AG04449 (cell line): ENCODE results near the gene LINGO4.

Experiments used
- CTCF ChIA-PET: fragments of 350-600 bp; formaldehyde crosslinking; extraction: SDS; loops from one replicate; lab custom pipeline; 2021; ENCODE audit warnings: antibody characterized with exemption; lab: Yijun Ruan, JAX
- POLR2A ChIA-PET: fragments of 400-600, 350-600 bp; formaldehyde crosslinking; extraction: SDS; loops from one replicate; lab custom pipeline; 2020; ENCODE audit warnings: antibody characterized with exemption, inconsistent platforms; lab: Yijun Ruan, JAX
- DNase-seq: peaks from one replicate; pipeline ENCODE4 v3.0.0-alpha.2; 2010; ENCODE audit warnings: low read depth, low spot score
- H3K4me3 ChIP-seq: 2 replicates; pipeline ENCODE4 v1.5.1; 2011; ENCODE audit warnings: low read depth, mild to moderate bottlenecking, control low read depth, low read length
- CTCF ChIP-seq: IDR thresholded peaks from one replicate; pipeline ENCODE4 v1.5.1; 2011; ENCODE audit warnings: mild to moderate bottlenecking, moderate library complexity, low read length, control low read depth, inconsistent platforms; ENCODE audit not compliant: insufficient read depth; ENCODE audit errors: missing control alignments

Gene LINGO4

GRCh38 chr1:151762941-151763921 lies 42.0 kb downstream of the LINGO4 start, which contains the start of gene MRPL9:
Gene MRPL9, minus strand, starts transcription at chr1:151763496. Its CDS starts 17 bp downstream, at chr1:151763479.
- TF ChIP-seq CTCF: no peak
- ChIA-PET CTCF (interaction anchor here (0.8 to 1.2 kb wide), 6 partner anchors 8 to 319 kb away, joined by 3 to 4 read pairs (median 3); no protein-coding TSS in a partner anchor), POLR2A (no interaction called here)
- H3K4me3 ChIP-seq: peak within 1 kb of the TSS; percentile 90
- DNase-seq: no peak

DNA sequence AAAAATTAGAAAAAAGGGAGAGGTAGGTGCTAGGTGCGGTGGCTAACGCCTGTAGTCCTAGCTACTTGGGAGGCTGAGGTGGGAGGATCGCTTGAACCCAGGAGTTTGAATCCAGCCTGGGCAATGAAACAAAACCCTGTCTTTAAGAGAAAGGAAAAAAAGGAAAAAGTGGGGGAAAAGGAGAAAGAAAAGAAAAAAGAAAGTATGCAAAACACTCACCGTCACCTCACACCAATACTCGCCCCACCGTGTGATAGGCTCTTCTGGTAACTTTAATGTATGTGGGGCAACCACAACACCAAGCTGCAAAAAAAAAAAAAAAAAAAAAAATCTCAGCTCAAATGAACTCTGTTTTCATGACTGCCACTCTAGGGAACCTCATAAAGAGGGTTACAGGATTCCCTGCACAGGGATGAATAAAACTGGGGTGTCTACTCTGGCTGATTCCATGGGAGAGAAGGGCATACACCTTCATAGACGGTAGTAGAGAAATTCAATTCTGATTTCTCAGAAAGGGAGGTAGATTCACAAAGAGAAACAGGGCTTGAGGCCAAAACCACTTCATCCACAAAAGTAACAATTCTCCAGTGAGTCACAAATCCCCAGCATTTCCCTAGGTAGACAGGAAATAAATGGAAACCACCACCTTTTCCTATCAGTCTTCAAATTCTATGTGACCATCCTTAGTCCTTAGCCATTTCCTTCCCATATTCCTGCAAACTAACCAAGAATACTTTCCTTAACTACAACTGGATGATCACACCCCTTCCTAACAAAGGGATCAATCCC lies 44.4 kb downstream of the LINGO4 start:
- TF ChIP-seq CTCF: no peak
- H3K4me3 ChIP-seq: no peak overlapping the region
- CTCF ChIA-PET: interaction anchor here (1.3 kb wide), 1 partner anchor 167 kb away, joined by 3 read pairs; no protein-coding TSS in a partner anchor
- DNase-seq: no peak
- POLR2A ChIA-PET: no interaction called here

DNA sequence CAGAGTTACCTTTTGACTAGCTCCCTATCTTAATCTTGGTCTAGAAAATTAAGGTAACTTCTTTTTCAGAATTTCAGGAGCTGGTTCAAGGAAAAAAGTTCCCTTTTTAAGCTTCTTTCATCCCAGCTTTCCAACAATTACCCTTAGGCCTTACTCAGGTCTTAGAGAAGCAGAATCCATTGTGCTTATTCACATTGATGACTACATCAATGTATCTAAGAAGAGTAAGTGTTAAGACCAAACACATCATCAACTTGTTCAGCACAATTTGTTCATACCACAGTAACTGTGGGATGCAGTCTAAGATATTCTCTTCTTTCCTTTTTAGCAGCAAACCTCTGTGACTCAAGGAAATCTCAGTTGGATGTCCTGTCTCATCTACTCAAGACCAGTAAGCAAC lies 46.0 kb downstream of the LINGO4 start:
- DNase-seq: no peak
- TF ChIP-seq CTCF: no peak
- ChIA-PET POLR2A (no interaction called here), CTCF (no interaction called here)
- no peak overlapping the region for H3K4me3 ChIP-seq

DNA sequence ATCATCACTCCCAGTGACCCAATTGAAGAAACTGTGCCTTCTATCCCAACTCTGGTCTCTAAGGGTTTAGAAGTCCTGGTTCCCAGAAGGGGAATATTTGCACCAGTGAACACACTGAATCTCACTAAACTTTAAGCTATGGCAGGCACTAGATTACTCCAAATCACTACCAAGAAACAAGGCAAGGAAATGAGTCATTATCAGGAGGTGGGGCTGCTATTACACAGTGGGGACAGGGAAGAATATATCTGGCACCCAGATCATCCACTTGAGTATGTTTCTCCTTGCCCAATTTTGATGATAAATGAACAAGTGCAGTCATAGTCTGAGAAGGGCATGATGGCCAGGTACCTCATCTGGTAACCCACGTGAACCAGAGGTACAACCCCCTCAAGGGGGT lies 48.9 kb downstream of the LINGO4 start:
- H3K4me3 ChIP-seq: no peak overlapping the region
- ChIA-PET CTCF (interaction anchor here (1.4 to 1.5 kb wide), 2 partner anchors 21 to 245 kb away, joined by 3 to 4 read pairs; partner anchors contain the start of gene CGN), POLR2A (no interaction called here)
- DNase-seq: no peak
- TF ChIP-seq CTCF: no peak
